ENCODE data around the gene PYGM. TPM values are rescaled to one million over a fixed set of nuclear protein-coding genes. Genes with fewer than 3 reads are reported as not detected.

Gene PYGM
- total RNA-seq, 6 donors from 2014 or later: 1.0 to 3.7 (median 1.5) TPM

DNA sequence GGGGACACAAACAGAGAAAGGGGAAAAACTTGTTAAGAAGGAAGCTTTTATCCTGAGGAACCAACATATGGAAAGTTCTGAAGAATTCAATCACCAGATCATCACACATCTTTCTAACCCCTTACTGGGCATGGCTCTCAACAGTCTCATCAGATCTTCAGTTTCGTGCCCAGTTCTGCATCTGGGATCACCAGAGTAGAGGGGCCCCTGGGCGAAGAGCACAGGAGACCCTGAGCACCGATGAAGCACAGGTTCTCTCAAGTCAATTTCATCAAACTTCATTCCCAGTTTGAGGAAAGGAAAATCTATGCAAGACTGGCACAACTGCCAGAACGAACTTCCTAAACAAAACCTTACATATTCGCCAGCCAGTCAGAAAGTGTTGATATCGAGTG lies 8.5 kb upstream of the PYGM start:
- Histone ChIP-seq H3K4me1 (peaks cover 29 to 47% (median 33%) of the 10 kb centered on the region in 4 donors), H3K36me3 (peaks cover 82 to 100% (median 96%) of the 10 kb centered on the region in 4 donors)

DNA sequence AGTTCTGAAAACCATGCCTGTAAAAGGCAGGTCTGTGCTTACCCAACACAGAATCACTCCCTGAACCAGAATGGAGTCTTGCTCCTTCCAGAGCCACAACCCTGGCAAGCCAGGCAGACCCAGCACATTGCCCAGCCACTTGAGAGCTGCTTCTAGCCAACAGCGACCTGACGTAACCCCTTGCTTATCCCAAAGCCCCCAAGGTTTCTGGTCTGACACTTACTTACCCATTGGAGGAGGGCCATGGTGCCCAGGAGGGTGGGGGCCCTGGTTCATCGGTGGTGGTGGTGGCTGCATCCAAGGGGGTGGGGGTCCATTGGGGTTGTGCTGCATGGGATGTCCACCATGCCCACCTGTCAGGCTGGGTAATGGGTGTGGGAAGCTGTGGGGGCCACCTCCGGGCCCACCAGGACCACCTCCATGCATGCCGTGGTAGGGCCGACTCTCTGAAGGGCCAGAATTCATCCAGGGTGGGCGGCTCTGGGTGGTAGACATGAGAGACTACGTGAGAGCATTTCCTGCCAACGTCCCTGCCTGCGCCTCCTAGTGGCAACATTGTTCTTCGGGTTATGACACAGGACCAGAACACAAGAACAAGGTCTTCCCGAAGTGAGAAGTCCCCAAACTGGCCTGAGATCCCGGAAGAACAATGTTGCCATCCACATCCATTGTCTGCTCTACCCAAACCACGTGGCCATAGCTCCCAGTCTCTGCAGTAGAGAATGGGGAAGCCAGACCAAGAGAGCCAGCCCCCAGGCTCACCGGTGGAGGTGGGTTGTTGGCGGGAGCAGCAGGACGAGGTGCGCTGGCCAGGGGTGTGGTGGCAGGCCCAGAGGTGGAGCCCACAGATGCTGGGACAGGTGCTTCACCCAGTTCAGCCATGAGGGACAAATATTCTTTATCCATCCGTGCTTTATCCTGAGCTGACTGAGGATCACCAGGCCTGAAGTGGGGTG lies 7.8 kb upstream of the PYGM start:
- Histone ChIP-seq H3K9me3 (no peaks in the 10 kb centered on the region), H3K27ac (peak overlapping the region; percentile 14 to 73 (median 66)), H3K4me1 (peaks cover 28 to 46% (median 30%) of the 10 kb centered on the region in 4 donors), H3K4me3 (no peak overlapping the region), H3K27me3 (no peaks in the 10 kb centered on the region), H3K36me3 (peaks cover 76 to 100% (median 96%) of the 10 kb centered on the region in 4 donors)
- no peak for TF ChIP-seq POLR2AphosphoS5 (IDR thresholded peaks at IDR 0.05)
- TF ChIP-seq, protein P1, sequence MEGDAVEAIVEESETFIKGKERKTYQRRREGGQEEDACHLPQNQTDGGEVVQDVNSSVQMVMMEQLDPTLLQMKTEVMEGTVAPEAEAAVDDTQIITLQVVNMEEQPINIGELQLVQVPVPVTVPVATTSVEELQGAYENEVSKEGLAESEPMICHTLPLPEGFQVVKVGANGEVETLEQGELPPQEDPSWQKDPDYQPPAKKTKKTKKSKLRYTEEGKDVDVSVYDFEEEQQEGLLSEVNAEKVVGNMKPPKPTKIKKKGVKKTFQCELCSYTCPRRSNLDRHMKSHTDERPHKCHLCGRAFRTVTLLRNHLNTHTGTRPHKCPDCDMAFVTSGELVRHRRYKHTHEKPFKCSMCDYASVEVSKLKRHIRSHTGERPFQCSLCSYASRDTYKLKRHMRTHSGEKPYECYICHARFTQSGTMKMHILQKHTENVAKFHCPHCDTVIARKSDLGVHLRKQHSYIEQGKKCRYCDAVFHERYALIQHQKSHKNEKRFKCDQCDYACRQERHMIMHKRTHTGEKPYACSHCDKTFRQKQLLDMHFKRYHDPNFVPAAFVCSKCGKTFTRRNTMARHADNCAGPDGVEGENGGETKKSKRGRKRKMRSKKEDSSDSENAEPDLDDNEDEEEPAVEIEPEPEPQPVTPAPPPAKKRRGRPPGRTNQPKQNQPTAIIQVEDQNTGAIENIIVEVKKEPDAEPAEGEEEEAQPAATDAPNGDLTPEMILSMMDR (IDR thresholded peaks at IDR 0.05): peak; percentile 60 to 79 (median 77)
- TF ChIP-seq POLR2A (IDR thresholded peaks at IDR 0.05): no peak
- no peak for TF ChIP-seq EP300 (IDR thresholded peaks at IDR 0.05)
- peak; percentile 55 to 60 for ATAC-seq (ENCODE audit: low FRiP score in 2 of 2)
- DNase-seq: peak; percentile 58 to 62
- WGBS, 2 donors: 49 to 86% methylated on average over 8 to 18 of the region's 19 CpGs

More for the DNA sequence above, 8.5 kb upstream of the PYGM start:
- ATAC-seq (ENCODE audit: low FRiP score in 2 of 2): no peak
- no peak for TF ChIP-seq POLR2A (IDR thresholded peaks at IDR 0.05)
- TF ChIP-seq EP300 (IDR thresholded peaks at IDR 0.05): no peak
- H3K9me3 ChIP-seq: no peaks in the 10 kb centered on the region
- peak overlapping the region in 1 of 4 donors; percentile 73 for H3K27ac ChIP-seq
- no peak for DNase-seq
- WGBS, 2 donors: 88 to 90% methylated on average over 6 of the region's 6 CpGs
- H3K4me3 ChIP-seq: no peak overlapping the region
- H3K27me3 ChIP-seq: no peaks in the 10 kb centered on the region

DNA sequence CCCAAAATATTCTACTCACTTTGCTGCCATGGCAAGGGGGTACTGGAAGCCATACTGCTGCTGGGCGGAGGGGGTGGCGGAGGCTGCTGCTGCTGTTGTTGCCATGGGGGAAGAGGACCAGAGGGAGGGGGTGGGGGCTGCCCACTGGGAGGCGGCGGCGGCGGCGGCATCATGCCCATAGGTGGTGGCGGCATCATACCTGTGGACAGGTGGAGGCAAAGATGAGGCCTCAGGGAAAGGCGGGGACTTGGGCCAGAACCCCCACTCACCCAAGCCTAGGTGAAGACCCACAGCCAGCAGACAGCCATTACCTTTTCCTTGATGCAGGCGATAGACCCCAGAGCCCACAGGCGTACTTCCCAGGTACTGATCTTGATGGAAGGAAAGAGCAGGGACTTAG lies 7.1 kb upstream of the PYGM start:
- peak overlapping the region in 3 of 4 donors; percentile 14 to 73 (median 68) for H3K27ac ChIP-seq

DNA sequence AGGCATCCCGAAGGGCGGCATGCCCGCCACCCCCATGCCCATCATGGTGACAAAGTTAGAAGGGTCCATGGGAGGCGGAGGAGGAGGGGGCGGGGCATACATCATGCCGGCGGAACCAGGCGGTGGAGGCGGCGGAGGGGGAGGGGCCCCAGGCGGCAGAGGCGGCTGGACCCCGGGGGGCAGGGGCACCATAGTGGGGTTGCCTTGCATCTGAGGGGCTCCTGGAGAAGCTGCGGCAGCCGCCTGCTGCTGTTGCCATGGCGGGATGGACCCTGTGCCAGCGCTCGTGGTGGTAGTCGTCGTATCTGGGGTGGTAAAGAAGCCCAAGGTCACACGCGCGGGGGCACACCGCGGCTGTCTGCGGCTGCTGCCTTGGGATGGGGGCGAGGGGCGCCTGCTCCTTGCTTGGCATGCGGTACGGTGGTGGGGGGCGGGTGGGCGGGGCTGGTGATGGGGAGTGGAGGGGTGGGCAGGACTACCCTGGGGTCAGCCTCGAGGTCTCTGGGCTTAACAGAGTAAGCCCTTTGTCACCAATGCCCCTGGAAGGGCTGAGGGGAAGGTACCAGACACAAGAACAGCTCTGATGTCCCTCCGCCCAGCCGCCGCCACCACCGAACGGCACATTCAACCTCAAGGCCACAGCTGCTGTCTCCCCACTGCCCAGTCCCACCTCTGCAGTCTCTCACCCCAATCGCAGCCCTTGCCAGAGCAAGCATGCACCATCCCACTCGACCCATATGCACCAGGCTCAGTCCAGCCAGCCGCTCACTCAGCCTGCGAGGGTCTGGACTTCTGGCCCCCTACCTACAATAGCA lies 6.3 kb upstream of the PYGM start:
- TF ChIP-seq, protein P1 (IDR thresholded peaks at IDR 0.05): no peak
- TF ChIP-seq POLR2AphosphoS5 (IDR thresholded peaks at IDR 0.05) (no peak), EP300 (IDR thresholded peaks at IDR 0.05) (no peak), POLR2A (IDR thresholded peaks at IDR 0.05) (no peak)
- H3K27me3 ChIP-seq: no peaks in the 10 kb centered on the region
- ATAC-seq (ENCODE audit: low FRiP score in 2 of 2) (no peak), DNase-seq (peak in 1 of 2 donors; percentile 80)
- H3K9me3 ChIP-seq: no peaks in the 10 kb centered on the region
- peaks cover 19 to 32% (median 26%) of the 10 kb centered on the region in 4 donors for H3K4me1 ChIP-seq
- H3K36me3 ChIP-seq: peaks cover 62 to 91% (median 88%) of the 10 kb centered on the region in 4 donors
- H3K27ac ChIP-seq: no peak overlapping the region
- H3K4me3 ChIP-seq: no peak overlapping the region
- 95 to 97% methylated on average over 17 to 28 of the region's 42 CpGs for WGBS, 2 donors

More for the DNA sequence above, 7.1 kb upstream of the PYGM start:
- H3K27me3 ChIP-seq: no peaks in the 10 kb centered on the region
- TF ChIP-seq POLR2A (IDR thresholded peaks at IDR 0.05) (no peak), POLR2AphosphoS5 (IDR thresholded peaks at IDR 0.05) (no peak), EP300 (IDR thresholded peaks at IDR 0.05) (no peak)
- TF ChIP-seq, protein P1 (IDR thresholded peaks at IDR 0.05): no peak
- peaks cover 70 to 99% (median 93%) of the 10 kb centered on the region in 4 donors for H3K36me3 ChIP-seq
- no peak for ATAC-seq (ENCODE audit: low FRiP score in 2 of 2)
- H3K4me3 ChIP-seq: no peak overlapping the region
- DNase-seq: peak in 1 of 2 donors; percentile 78
- peaks cover 24 to 38% (median 28%) of the 10 kb centered on the region in 4 donors for H3K4me1 ChIP-seq
- no peaks in the 10 kb centered on the region for H3K9me3 ChIP-seq
- 97 to 98% methylated on average over 8 to 11 of the region's 11 CpGs for WGBS, 2 donors
